Amniotic stem cell (primary cell): ENCODE results near the gene C1orf167.

Experiments used
- DNase-seq: peaks from one replicate; lab custom pipeline; 2025; lab: John Stamatoyannopoulos, UW

Gene C1orf167, protein sequence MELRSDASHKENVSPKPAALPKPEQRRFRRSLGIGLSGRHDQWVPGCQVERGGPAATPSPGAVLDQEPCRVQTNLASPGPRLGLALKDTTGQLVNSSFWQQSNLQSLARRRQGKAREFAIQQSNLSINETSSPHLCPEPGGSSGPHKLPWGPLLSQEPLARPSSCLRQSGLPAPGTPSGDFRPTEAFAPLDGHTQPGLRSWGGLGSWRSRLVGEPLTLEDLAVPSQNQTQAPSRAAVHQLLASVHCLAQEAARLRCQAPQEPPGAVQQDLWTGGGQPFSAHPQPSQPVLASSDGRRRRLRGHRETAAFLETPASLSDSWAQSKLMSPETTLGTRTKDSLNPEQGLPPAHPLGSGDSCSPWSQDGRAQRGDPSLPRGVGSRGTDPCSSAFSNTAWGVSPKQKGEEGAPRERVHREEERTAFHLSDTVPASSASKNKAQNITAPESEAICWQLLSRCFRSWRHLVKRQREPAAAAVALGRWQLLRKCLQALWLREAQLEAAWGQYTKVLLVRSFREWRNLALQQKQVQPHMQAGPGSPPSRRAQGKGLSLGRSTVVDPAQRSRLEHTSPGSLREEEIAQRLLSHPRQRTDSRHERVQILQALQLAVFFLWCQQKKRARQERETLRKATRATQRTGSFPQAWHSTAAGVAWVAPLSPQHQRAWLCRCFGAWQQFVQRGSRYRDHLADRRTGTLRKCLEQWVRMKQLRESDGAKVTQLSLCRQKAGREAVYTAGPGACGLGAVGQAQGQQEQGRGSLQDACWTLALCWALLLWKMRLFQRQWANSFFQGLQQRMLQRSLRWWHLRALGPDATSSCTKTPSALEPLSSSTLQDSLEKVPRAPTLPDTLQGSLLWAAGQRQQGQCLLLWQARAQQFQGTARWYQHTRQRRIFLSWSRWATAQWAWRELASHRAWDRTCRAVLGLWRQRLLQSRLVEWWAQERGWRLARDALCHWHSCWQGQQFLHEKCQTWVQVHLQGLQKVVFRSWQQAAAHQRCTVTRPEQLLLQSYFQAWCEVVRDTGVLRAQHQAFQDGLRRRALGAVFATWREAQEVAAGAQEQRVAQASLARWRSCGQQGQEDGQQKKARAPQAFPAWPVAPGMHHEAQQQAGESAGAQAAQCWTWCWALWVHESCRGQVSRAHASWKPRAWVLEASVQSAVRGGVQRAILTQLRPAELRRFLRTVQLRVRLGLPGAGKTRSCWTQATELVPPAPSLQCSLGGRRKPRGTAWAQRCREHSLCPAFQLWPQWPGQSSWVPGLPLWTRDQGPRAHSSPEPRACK (N-terminal part only)

GRCh38 chr1:11761988-11762406 is at the start of gene C1orf167:
TSS of gene C1orf167 (plus strand) at chr1:11762193. CDS start at chr1:11764401, 2,208 bp downstream.
- no peak for DNase-seq

DNA sequence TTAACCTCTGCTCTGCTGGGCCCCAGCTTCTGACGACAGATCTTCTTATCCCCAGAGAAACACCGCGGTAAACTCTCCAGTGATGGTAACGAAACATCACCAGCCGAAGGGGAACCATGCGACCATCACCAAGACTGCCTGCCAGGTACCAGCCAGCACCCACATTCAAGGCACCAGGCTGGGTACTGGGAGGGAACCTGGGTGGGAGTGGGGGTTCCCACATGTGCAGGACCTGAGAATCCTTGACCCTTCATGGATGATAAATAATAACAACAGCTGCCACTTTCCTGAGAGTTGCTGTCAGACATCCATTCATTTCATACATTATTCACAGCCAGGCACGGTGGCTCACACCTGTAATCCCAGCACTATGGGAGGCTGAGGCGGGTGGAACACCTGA is 49.7 kb upstream of the C1orf167 start:
- DNase-seq: no peak

- no peak for DNase-seq
Measured at GRCh38 chr1:11713095-11713494, 48.9 kb upstream of the C1orf167 start.

DNA sequence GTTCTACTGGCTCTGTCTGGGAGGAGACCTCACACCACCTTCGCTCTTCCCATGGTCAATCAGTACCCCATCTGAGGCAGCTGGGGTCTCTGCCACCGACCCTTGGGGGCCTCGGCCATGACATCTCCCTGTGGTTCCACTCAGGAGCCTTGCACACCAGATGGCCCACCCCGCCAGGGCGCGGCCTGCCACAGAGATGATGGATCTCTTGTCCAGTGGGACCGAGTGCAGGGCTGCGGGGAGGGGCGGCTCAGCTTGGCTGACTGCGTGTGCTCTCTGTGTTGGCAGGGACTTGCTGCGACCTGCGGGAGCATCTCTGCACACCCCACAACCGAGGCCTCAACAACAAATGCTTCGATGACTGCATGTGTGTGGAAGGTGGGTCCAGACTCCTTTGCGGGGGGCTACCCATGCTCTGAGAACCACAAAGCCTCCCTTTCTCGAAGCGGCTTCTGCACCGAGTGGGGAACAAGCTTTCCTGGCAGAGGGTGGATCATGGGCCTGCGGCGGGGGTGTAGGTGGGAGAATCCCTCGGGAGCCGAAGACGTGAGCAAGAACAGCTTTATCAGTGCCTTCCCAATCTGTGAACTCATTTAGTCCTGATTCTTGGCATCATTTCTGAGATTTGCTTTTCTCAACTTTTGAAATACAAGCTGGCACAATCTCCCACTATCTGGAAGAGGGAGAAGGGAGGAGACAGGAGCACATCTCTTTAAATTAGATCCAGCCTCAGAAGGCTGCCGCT is 47.0 kb upstream of the C1orf167 start:
- no peak for DNase-seq

GRCh38 chr1:11719313-11720032 is 42.5 kb upstream of the C1orf167 start:
- no peak for DNase-seq

DNA sequence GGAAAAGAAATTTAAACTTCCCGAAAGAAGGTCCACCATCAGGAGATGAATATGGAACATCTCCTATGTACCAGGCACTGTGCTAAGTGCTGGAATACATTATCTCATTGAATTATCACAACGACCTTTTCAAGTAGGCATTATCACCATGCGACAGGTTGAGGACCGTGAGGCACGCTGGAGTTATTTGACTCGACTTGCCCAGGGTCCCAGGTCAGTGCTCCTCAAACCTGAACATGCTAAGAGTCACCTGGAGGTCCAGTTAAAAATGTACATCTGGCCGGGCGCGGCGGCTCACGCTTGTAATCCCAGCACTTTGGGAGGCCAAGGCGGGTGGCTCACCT is 42.0 kb upstream of the C1orf167 start:
- no peak for DNase-seq

GRCh38 chr1:11720525-11720924 is 41.5 kb upstream of the C1orf167 start:
- DNase-seq: no peak

GRCh38 chr1:11721311-11721710 is 40.7 kb upstream of the C1orf167 start:
- no peak for DNase-seq

- no peak for DNase-seq
Measured at GRCh38 chr1:11722538-11722937, 39.5 kb upstream of the C1orf167 start.

DNA sequence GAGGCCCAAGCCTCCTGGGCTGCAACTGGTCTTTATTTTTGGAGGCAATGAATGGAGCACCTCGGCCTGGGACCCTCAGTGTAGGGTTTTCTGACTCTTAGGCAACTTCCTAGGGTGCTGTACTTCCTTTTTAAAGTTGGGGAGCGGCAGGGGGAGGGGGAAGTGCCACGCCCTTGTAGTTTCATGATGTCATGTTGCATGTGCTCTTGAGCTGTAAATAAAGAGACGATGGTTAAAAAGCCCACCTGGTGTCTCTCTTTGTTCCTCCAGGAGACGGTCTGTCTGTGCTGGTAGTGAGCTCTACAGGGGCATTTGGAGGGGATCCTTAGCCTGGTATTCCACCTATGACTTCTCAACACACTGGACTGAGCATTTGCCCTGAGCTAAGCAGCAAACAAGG is 36.4 kb upstream of the C1orf167 start:
- no peak for DNase-seq

GRCh38 chr1:11727119-11727518 is 34.9 kb upstream of the C1orf167 start:
- no peak for DNase-seq

DNA sequence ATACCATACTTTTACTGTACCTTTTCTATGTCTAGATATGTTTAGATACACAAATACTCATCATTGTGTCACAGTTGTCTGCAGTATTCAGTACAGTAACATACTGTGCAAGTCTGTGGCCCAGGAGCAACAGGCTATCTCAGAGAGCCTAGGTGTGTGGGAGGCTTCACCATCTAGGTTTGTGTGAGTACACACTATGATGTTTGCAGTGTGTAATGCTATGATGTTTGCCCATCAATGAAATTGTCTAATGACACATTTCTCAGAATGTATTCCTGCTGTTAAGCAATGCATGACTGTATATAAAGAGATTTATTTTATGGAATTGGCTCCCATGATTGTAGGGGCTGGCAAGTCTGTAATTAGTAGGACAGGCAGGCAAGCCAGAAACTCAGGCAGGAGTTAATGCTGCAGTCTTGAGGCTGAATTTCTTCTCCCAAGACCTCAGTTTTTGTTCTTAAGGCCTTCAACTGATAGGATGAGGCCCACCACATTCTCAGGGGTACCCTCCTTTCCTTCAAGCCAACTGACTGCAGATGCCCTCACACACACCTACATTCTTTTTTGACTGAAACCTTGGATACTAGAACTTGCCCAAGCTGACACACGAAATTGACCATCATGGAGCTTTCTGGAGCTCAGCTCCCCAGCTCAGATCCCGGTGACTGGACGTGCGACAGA is 33.7 kb upstream of the C1orf167 start:
- no peak for DNase-seq

- DNase-seq: no peak
Measured at GRCh38 chr1:11729155-11729497, 32.9 kb upstream of the C1orf167 start.

GRCh38 chr1:11729498-11730428 is 32.2 kb upstream of the C1orf167 start:
- no peak for DNase-seq

GRCh38 chr1:11730429-11730891 is 31.5 kb upstream of the C1orf167 start:
- DNase-seq: no peak

- DNase-seq: no peak
Measured at GRCh38 chr1:11731691-11732283, 30.2 kb upstream of the C1orf167 start.

- no peak for DNase-seq
Measured at GRCh38 chr1:11733306-11733705, 28.7 kb upstream of the C1orf167 start.

DNA sequence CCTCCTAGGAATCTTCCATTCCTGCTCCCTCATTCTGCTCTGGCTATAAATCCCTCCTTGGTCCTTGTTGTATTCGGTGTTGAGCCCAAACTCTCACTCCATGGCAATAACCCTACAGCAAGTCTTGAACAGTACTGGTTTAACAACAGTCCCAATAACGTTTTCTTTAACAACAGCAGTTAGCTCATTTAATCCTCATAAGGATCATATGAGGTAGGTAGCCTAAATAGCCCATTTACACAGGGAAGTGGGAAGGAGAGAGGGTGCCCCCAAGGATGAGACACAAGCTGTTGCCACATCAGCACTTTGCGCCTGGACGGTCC is 26.5 kb upstream of the C1orf167 start:
- no peak for DNase-seq
